EH (cell line): Measurements from ENCODE around the gene XYLT2.
A peak's percentile ranks its signal among the peaks of the same experiment; 100 is the strongest.

Experiments used
- DNase-seq: peaks from one replicate; pipeline ENCODE4 v3.0.0-alpha.2; 2015; ENCODE audit warnings: low read depth

Gene XYLT2

DNA sequence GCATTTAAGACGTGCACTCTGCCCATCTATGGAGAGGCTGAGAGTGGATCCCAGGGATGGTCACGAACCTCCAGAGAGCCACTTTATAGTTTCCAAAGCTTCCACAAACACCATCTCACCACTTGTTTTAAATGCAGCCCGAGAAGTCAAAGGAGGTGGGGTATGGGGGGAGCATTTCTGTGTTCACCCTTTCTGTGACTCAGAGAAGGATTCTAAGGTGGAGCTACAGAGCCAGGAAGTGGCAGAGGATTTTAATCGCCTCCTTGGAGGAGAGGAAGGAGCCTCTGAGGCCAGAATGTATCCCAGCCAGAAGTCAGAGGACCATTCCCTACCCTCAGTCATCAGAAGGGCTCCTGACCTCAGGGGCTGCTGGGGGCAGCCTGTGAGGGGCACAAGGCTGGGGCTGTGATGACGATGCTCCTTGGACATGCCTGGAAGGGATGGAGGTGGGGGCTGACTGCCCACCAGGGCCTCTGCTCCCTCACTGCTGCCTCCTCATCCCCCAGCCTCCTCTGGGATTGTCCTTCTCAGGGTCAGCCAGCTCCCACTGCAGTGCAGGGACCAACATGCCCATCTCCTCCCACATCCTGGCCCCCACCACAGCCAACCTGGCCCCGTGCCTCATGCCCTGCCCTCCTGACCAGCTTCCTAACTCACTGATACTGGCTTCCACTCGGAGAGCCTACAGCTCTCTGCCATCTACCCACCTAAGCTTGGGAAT, 2.8 kb downstream of the XYLT2 start:
- DNase-seq = peak; percentile 75

DNA sequence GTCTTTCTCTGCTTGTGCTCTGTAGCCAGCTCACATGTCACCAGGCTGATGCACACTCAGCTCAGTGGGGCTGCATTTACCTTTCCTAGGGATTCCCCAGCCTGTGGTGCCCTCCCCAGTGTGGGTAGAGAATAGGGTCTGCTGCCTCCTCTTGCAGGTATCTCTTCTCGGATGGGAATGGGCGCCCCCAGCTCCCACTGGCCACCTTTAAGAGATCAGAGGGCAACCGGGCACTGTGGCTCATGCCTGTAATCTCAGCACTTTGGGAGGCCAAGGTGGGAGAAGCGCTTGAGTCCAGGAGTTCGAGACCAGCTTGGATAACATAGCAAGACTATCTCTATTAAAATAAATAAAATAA, 3.3 kb downstream of the XYLT2 start:
- DNase-seq = no peak

DNA sequence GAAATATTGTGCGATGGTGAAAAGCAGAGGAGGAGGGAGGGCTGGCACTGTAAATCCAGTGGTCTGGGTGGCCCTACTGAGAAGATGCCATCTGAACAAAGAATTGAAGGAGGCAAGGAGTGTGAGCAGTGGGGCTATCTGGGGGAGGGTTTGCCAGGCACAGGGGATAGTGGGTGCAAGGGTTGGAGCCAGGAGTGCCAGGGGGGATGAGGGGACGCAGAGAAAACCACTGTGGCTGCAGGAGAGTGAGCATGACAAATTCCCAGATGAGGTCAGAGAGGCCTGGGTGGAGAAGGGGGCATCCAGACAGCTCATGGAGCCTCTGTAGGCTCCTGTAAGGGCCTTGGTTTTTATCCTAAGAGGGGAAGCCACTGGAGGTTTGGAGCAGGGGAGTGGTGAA, 4.8 kb downstream of the XYLT2 start:
- no peak for DNase-seq

DNA sequence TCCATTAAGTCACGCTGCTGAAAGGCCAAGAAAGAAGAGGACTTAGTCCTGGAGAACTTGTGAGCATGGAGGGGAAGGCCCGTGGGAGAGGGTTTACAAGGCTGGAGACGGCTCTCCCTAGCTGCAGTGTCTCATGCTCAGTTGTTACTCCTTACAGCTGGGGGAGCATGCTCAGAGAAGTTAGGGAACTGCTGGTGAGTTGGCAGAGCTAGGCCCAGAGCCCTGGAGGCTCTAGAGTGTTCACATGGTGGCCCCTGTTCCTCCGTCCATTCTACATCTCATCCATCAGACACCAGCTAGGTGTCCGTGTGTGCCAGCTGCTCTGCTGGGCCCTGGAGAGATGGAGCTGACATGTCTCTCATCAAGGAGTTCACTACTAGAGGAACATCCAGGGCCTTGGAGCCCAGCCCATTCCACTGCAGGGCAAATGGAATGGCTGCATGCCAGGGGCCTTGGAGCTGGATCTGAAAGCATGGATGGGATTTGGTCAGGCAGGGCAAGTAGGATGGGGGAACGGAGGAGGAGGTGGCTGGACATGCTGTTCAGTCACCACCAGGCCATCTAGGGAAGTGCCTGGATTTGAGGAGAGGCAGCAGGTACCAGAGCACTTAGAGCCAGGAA, 6.3 kb downstream of the XYLT2 start:
- DNase-seq = peak; percentile 61

DNA sequence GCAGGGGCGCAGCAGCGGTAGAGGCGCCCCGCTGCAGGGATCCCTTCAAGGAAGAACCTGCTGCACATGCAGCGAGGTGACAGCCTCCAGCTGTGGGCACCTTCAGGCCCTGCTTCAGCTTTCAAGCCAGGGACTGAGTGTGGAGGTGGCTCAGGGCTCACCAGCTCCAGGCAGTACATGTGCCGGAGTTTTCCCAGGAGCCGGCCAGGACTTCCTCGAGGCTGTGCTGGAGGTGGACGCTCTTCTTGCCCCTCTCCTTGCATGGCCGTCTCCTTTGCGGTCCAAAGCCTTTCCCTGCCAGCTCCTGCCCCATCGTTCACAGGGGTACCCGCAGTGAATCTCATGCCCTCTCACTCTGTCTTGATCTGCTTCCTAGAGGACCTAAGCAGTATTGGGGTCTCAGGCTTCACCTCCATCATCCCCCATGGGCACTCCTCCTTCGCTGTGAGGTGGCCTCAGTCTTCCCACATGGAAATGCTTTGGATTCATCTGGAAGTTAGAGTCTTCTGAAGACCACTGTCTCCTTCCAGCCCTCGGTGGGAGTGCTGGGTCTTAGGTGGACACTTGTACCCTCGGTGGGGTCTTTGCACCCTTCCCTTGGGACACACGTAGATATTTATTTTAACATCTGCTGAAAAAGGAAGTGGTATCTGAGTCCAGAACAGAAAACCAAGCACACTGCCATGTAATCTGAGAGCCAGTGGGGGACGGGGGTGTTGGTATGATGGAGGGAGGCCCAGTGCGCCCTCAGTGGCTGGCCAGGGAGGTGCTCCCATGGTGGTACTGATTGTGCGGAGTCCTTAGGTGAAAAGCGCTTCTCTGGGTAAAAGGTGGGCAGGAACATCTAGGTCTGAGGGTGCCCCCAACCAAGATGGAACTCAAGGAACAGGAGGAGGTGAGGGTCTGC, 7.0 kb downstream of the XYLT2 start:
- DNase-seq = no peak

DNA sequence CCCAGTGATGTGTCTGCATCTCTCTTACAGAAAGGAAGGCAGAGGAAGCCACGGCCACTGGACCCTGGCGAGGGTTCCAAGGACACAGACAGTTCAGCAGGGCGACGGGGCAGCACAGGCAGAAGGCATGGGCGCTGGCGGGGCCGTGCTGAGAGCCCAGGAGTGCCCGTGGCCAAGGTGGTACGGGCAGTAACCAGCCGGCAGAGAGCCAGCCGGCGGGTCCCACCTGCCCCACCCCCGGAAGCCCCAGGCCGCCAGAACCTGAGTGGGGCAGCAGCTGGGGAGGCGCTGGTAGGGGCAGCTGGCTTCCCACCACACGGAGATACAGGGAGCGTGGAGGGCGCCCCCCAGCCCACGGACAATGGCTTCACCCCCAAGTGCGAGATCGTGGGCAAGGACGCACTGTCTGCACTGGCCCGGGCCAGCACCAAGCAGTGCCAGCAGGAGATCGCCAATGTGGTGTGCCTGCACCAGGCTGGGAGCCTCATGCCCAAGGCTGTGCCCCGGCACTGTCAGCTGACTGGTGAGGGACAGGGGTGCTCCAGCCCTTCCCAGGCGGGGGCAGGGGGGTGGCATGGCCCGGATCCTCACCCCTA, 7.8 kb downstream of the XYLT2 start:
- DNase-seq = no peak

DNA sequence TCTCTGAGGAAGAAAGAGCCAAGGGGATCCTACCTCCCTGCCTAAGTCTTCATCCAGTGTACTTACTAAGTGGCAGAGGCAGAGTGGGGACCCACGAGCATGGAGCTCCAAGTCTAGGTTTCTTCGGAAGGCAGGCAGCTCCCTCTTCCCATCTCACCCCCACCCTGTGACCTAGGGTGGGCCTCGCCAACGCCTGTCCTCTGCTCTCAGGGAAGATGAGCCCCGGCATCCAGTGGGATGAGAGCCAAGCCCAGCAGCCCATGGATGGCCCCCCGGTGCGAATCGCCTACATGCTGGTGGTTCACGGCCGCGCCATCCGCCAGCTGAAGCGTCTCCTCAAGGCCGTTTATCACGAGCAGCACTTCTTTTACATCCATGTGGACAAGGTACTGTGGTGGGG, 8.3 kb downstream of the XYLT2 start:
- no peak for DNase-seq

DNA sequence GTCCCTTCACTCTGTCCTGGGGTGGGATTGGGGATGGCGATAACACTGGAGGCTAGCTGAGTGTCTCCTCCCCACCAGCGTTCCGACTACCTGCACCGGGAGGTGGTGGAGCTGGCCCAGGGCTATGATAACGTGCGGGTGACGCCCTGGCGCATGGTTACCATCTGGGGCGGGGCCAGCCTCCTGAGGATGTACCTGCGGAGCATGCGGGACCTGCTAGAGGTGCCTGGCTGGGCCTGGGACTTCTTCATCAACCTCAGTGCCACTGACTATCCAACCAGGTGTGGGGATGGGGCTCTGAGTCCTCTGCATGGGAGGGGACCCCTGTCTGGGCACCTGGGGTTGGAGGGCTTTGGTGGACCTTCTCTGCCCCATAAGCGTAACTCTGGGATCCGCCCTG, 8.8 kb downstream of the XYLT2 start:
- DNase-seq = no peak

DNA sequence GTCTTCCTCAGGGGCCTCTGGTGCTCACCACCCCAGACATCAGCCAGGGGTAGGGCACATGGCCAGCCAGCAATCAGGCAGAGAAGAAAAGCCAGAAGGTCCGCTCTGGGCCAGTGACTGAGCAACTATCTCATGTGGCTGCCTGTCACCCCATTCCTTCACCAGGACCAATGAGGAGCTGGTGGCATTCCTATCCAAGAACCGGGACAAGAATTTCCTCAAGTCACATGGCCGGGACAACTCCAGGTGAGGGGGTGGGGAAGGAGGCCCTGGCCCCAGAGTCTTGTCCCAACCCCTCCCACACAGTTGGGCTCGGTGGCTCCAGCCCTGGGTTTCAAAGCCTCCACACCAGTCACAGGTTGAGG, 9.4 kb downstream of the XYLT2 start:
- no peak for DNase-seq

DNA sequence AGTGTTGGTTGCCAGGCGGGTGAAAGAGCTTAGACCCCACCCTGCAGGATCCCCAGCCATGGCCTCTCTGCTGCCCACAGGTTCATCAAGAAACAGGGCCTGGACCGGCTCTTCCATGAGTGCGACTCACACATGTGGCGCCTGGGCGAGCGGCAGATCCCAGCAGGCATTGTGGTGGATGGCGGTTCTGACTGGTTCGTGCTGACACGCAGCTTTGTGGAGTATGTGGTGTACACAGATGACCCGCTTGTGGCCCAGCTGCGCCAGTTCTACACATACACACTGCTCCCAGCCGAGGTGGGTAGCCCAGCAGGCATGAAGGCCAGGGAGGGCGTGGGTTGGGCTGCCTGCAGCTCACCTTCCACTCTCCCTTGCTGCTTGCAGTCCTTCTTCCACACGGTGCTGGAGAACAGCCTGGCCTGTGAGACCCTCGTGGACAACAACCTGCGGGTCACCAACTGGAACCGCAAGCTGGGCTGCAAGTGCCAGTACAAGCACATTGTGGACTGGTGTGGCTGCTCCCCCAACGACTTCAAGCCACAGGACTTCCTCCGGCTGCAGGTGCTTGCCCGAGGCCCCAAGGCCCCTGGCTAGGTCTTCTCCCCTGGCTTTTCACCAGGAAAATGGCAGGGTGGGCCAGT, 9.9 kb downstream of the XYLT2 start:
- DNase-seq = no peak

DNA sequence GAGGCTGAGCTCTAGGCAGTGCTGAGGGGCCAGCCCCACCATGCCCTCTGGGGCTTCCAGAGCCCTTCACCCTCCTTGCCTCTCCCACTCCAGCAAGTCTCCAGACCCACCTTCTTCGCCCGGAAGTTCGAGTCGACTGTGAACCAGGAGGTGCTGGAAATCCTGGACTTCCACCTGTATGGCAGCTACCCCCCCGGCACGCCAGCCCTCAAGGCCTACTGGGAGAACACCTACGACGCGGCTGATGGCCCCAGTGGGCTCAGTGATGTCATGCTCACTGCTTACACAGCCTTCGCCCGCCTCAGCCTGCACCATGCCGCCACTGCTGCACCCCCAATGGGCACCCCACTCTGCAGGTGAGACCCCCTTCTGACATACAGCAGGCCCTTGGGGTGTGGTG, 10.5 kb downstream of the XYLT2 start:
- DNase-seq = no peak

DNA sequence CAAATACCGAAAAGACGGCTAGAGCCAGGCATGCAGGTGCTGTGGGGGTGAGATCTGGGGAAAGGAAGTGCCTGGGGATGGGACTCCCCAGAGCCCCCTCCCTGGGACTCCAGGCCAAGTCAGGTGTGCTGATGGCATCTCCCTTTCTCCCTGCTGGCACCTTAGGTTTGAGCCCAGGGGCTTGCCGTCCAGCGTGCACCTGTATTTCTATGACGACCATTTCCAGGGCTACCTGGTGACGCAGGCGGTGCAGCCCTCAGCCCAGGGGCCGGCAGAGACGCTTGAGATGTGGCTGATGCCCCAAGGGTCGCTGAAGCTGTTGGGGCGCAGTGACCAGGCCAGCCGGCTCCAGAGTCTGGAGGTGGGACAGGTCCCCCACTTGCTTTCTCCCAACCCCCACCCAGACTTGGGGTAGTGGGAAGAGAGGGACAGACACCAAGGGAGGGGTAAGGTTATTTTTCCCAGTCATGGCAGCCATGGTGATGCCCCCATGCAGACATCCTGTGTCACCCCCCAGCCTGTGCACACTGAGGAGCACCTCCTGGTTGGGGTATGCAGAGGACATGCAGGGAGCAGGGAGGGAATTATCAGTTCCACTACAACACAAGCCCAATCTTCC, 11.1 kb downstream of the XYLT2 start:
- no peak for DNase-seq

DNA sequence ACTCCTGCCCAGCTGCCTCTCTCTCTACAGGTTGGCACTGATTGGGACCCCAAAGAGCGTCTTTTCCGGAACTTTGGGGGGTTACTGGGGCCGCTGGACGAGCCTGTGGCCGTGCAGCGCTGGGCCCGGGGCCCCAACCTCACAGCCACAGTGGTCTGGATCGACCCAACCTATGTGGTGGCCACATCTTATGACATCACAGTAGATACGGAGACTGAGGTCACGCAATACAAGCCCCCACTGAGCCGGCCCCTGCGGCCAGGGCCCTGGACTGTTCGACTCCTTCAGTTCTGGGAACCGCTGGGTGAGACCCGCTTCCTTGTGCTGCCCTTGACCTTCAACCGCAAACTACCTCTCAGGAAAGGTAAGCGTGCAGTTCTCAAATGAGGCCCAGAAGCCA, 12.3 kb downstream of the XYLT2 start:
- DNase-seq = no peak

DNA sequence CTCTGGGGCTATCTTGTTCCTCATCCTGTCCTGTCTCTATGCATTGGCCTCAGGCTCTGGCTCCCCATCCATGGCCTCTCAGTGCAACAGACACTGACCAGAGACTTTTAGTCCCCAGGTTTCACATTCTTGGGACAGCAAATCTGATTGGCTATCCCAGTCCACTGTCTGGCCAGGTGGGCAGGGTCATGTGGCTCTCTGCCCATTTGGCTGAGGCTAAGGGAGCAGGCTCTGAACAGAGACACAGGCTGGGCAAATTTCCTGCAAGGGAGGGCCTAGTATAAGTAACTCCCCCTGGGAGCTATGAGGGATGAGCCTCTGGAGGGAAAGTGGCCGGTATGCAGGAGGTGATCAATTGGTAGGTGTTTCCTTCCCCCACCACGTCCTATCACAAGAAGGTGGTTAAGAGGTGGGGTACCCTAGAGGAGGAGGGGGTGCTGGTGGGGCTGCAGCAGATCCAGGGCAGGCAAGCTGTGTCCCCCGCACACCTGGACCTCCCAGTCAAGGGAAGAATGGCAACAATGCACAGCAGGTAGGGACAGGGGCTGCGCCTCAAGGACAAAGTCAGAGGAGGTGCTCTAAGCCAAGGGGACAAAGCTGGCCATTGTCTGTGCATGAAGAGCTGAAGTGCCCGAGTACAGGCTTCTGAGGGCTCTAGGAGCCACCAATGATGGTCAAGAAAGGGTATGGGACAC, 13.2 kb downstream of the XYLT2 start:
- no peak for DNase-seq

DNA sequence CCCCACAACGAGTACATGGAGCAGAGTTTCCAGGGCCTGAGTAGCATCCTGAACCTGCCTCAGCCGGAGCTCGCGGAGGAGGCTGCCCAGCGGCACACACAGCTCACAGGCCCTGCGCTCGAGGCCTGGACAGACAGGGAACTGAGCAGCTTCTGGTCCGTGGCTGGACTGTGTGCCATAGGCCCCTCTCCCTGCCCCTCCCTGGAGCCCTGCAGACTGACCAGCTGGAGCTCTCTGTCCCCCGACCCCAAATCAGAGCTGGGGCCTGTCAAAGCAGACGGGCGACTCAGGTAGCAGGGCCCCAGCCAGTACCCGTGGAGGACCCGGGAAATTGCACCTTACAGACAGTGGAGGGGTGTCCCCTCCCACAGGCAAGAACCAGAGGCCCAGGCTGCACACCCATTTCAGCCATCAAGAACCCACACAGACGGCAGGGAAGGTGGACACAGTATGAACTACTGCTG, 14.1 kb downstream of the XYLT2 start:
- DNase-seq = no peak

DNA sequence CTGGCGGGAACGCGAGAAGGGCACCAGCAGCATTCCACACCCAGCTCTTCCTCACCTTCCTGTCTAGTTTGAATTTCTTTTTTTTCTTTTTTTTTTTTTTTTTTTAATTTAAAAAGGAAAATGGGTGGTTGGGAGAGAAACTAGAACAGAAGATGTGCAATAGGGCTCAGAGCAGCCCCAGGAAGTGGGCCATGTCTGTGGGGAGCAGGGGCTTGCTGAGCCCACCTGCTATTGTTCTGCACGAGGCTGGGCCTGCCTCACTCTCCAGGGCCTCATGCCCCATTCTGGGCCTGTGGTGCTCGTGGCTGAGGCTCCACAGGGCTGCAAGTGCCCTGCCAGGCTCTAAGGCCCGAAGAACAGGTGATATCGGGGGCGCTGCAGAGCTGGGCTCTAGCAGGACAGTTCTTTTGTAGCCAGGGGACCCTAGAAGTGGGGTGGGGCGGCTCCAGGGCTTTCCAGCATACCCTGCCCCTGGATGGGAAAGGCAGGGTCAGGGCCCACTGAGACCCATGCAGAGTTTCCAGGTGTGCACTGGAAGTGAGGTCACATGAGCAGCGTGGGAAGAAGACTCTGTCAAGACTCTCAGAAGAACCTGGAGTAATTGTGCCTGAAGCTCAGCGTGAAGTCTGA, 14.7 kb downstream of the XYLT2 start:
- DNase-seq = no peak

DNA sequence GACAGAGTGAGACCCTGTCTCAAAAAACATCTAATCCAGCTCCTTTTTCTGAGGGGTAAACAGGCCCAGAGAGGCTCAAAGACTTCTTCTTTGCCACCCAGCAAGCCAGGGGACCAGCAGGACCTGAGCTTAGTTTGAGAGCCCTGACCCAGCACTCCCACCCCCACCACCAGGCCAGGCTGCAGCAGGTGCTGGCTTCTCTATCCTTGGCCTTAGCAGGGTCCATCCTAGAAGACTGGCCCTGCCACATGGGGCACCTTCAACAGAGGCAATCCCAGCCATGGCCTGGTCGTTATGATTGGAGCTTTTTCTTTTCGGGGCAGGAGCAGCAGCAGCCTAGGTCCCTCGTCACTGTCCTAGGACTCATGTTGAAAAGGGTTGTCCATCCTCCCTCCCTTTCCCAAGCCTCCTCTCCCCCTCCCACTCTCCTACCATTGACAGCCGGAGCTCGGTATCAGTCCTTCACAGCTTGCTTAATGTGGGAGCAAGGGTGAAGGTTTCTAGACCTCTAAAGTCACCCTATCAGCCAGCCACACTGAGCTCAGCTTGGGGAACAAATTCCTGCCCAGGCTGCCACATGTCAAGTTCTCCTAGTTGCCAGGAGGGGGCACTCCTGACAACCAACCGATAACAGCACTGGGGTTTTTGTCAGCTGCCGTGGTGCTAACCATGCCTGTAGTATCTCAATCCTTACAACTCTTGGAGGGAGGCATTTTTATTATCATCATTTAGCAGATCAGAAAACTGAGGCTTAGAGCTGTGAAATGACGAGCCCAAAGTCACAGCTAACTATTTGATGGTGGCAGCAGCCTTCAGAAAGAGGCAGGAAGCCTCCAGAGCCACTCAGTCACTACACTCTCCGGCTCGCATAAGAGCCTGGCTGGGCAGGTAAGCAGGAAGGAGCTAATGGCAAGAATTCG, 15.9 kb downstream of the XYLT2 start:
- DNase-seq = peak; percentile 74

DNA sequence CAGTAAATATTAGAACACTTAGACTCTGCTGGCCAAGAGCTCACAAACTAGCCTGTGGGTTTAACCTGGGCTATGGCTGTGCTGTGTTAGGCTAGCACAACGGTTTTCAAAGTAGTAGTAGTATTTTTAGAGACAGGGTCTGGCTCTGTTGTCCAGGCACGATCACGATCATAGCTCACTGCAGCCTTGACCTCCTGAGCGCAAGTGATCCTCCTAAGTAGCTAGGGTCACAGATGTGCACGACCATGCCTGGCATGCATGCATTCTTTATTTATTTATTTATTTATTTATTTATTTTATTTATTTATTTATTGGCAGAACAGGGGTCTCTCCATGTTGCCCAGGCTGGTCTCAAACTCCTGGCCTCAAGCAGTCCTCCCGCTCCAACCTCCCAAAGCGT, 16.7 kb downstream of the XYLT2 start:
- DNase-seq = no peak

DNA sequence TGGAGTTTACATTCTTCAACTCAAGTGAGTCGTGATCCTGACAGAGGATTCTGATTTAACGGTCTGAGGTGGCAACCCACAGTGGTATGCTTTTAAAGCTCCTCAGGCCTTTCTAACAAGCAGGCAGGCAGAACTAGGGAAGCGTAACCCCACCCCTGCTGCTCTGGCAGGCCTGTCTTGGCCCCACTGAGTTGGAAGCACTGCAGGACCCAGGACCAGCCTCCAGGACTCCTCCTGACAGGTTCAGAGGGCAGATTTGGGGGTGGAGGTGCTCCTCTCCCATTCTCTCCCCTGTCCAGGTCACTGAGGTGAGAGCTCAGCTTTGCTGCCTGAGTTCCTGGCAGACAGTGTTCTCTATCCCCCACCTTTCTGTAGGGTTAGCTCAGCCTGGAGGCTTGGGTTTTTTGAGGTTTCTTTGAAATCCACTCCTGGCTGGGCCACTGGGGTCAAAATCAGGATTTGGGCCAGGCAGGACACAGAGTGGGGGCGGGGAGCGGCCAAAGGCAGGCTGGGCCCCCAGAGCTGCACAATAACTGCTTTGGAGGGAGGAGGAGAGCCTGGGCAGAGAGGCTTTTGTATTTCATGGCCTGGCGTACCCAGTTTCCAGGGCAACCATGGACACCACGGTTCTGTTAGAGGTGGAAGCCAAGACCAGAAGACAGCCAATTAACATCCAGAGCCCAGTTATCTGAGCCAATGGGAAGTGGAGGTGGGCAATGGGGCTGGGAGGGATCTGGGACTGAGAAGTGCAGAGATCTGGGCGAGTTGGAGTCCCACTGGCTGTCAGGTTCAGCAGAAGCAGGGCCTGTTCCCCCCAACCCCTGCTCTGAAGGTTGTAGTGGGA, 17.5 kb downstream of the XYLT2 start:
- DNase-seq = peak; percentile 51
